HepG2 (cell line): Measurements from ENCODE around the gene STK11.

Source experiments
- CBFB ChIP-seq: sonication (generic); formaldehyde crosslinking; IDR thresholded peaks from 2 replicates; pipeline ENCODE4 v1.4.0; 2020; ENCODE audit warnings: missing genetic modification reagents
- CEBPB ChIP-seq: IDR thresholded peaks from 2 replicates; pipeline ENCODE4 v1.6.1; 2011; ENCODE audit warnings: low read depth, low read length, improper control_type of control experiment, borderline replicate concordance
- DNMT1 ChIP-seq: sonication (generic); formaldehyde crosslinking; IDR thresholded peaks from 2 replicates; pipeline ENCODE4 v1.5.1; 2020; ENCODE audit warnings: mild to moderate bottlenecking, missing genetic modification reagents
- HDAC2 ChIP-seq: sonication (generic); formaldehyde crosslinking; IDR thresholded peaks from 2 replicates; pipeline ENCODE4 v1.4.0; 2020; ENCODE audit warnings: missing genetic modification reagents
- JDP2 ChIP-seq: sonication (generic); formaldehyde crosslinking; IDR thresholded peaks from 2 replicates; pipeline ENCODE4 v1.8.1; 2022; ENCODE audit warnings: missing genetic modification reagents, borderline replicate concordance
- NCOA1 ChIP-seq: sonication (generic); formaldehyde crosslinking; IDR thresholded peaks from 2 replicates; pipeline ENCODE4 v1.9.0; 2021; ENCODE audit warnings: missing genetic modification reagents
- NFIC ChIP-seq: IDR thresholded peaks from 2 replicates; pipeline ENCODE4 v1.6.1; 2012; ENCODE audit warnings: mild to moderate bottlenecking, low read length, inconsistent platforms
- TF ChIP-seq, protein P1 (sequence below): sonication (generic); formaldehyde crosslinking; IDR thresholded peaks from 2 replicates; pipeline ENCODE4 v1.5.0; 2020; ENCODE audit warnings: mild to moderate bottlenecking, missing genetic modification reagents, moderate library complexity
- TF ChIP-seq, protein P2 (sequence below): sonication (generic); formaldehyde crosslinking; IDR thresholded peaks from 2 replicates; pipeline ENCODE4 v1.4.0; 2020; ENCODE audit warnings: missing genetic modification reagents, borderline replicate concordance
- TF ChIP-seq, protein P3 (sequence below): sonication (generic); formaldehyde crosslinking; IDR thresholded peaks from 2 replicates; pipeline ENCODE4 v1.4.0; 2020; ENCODE audit warnings: mild to moderate bottlenecking, missing genetic modification reagents, borderline replicate concordance

DNA sequence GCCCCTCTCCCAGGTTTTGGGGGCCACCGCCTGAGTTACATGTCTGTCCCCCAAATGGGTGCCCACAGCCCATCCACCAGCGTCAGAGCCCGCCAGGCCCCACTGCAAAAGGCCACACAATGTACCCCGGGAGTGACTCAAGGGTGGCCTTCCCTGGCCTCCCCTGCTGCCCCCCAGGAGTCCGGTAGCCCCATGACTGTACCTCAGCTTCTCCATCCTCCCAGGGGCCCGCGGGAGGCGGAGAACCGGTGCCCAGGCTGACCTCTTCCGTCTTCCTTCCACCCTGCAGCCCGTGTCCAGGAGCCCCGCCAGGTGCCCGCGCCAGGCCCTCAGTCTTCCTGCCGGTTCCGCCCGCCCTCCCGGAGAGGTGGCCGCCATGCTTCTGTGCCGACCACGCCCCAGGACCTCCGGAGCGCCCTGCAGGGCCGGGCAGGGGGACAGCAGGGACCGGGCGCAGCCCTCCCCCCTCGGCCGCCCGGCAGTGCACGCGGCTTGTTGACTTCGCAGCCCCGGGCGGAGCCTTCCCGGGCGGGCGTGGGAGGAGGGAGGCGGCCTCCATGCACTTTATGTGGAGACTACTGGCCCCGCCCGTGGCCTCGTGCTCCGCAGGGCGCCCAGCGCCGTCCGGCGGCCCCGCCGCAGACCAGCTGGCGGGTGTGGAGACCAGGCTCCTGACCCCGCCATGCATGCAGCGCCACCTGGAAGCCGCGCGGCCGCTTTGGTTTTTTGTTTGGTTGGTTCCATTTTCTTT, 21.9 kb downstream of the STK11 start:
- TF ChIP-seq NCOA1 (CRISPR knock-in tag), result no peak
- no peak for TF ChIP-seq CEBPB
- no peak for TF ChIP-seq CBFB (CRISPR knock-in tag)
- TF ChIP-seq, protein P1, sequence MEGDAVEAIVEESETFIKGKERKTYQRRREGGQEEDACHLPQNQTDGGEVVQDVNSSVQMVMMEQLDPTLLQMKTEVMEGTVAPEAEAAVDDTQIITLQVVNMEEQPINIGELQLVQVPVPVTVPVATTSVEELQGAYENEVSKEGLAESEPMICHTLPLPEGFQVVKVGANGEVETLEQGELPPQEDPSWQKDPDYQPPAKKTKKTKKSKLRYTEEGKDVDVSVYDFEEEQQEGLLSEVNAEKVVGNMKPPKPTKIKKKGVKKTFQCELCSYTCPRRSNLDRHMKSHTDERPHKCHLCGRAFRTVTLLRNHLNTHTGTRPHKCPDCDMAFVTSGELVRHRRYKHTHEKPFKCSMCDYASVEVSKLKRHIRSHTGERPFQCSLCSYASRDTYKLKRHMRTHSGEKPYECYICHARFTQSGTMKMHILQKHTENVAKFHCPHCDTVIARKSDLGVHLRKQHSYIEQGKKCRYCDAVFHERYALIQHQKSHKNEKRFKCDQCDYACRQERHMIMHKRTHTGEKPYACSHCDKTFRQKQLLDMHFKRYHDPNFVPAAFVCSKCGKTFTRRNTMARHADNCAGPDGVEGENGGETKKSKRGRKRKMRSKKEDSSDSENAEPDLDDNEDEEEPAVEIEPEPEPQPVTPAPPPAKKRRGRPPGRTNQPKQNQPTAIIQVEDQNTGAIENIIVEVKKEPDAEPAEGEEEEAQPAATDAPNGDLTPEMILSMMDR (CRISPR knock-in tag), result no peak
- no peak for TF ChIP-seq JDP2 (CRISPR knock-in tag)
- TF ChIP-seq, protein P2, sequence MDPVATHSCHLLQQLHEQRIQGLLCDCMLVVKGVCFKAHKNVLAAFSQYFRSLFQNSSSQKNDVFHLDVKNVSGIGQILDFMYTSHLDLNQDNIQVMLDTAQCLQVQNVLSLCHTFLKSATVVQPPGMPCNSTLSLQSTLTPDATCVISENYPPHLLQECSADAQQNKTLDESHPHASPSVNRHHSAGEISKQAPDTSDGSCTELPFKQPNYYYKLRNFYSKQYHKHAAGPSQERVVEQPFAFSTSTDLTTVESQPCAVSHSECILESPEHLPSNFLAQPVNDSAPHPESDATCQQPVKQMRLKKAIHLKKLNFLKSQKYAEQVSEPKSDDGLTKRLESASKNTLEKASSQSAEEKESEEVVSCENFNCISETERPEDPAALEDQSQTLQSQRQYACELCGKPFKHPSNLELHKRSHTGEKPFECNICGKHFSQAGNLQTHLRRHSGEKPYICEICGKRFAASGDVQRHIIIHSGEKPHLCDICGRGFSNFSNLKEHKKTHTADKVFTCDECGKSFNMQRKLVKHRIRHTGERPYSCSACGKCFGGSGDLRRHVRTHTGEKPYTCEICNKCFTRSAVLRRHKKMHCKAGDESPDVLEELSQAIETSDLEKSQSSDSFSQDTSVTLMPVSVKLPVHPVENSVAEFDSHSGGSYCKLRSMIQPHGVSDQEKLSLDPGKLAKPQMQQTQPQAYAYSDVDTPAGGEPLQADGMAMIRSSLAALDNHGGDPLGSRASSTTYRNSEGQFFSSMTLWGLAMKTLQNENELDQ (CRISPR knock-in tag), result no peak
- no peak for TF ChIP-seq HDAC2 (CRISPR knock-in tag)
- no peak for TF ChIP-seq NFIC
- no peak for TF ChIP-seq DNMT1 (CRISPR knock-in tag)
- TF ChIP-seq, protein P3, sequence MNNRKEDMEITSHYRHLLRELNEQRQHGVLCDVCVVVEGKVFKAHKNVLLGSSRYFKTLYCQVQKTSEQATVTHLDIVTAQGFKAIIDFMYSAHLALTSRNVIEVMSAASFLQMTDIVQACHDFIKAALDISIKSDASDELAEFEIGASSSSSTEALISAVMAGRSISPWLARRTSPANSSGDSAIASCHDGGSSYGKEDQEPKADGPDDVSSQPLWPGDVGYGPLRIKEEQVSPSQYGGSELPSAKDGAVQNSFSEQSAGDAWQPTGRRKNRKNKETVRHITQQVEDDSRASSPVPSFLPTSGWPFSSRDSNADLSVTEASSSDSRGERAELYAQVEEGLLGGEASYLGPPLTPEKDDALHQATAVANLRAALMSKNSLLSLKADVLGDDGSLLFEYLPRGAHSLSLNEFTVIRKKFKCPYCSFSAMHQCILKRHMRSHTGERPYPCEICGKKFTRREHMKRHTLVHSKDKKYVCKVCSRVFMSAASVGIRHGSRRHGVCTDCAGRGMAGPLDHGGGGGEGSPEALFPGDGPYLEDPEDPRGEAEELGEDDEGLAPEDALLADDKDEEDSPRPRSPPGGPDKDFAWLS (CRISPR knock-in tag), result no peak
